Activated CD4-positive, alpha-beta T cell treated with anti-CD3 and anti-CD28 coated beads, Interleukin-2, amount 50 U/mL, for 4 hours (primary cell): ENCODE measurements around the gene RBM45.

ENCODE experiments used
- DNase-seq, 2 experiments: peaks; one replicate each; pipeline ENCODE4 v3.0.0-alpha.2; 2020

Gene RBM45

DNA sequence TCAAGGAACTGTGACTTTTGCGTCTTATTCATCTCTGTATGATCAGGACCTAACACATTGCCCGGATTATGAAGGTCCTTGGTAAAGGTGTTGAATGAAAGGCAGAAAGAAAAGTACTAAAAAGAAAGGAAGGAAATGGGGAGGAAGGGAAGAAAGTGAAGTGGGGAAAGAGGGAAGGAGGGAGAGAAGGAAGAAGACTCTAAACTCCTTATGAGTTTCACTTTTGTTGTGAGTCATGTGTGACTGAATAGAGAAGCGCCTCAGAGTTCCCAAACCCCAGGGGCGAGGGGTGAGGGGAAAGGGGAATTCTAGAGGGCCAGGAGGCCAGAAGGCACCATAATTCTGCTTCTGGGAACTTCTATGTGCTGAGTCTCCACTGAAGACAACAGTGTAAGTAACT lies 51.2 kb downstream of the RBM45 start:
- no peak for DNase-seq

DNA sequence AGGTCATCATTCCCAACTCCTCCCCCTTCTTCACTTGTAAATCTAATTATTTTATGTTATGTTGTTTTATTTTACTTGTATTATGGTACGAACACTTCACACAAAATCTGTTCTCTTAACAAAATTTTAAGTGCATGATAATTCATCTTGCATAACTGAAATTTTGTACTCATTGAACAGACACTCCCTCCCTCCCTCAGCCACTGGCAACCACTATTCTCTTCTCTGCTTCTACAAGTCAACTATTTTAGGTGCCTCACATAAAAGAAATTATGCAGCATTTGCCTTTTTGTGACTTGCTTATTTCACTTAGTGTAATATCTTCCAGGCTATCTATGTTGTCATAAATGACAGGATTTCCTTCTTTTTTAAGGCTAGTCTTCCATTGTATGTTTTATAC lies 51.7 kb downstream of the RBM45 start:
- no peak for DNase-seq

DNA sequence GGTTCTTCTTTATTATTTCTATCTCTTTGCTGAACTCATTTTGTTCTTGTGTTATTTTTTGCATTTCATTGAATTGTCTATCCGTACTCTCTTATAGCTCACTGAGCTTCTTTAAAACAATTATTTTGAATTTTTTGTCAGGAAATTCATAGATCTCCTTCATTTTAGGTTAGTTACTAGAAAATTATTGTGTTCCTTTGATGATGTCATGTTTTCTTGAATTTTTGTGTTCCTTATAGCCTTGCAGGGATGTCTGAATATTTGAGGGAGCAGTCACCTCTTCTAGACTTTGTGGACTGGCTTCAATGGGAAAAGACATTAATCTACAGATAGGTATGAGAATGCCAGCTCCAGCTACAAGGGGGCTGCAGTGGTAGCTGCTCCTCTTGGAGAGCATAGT lies 61.4 kb downstream of the RBM45 start:
- DNase-seq: no peak

DNA sequence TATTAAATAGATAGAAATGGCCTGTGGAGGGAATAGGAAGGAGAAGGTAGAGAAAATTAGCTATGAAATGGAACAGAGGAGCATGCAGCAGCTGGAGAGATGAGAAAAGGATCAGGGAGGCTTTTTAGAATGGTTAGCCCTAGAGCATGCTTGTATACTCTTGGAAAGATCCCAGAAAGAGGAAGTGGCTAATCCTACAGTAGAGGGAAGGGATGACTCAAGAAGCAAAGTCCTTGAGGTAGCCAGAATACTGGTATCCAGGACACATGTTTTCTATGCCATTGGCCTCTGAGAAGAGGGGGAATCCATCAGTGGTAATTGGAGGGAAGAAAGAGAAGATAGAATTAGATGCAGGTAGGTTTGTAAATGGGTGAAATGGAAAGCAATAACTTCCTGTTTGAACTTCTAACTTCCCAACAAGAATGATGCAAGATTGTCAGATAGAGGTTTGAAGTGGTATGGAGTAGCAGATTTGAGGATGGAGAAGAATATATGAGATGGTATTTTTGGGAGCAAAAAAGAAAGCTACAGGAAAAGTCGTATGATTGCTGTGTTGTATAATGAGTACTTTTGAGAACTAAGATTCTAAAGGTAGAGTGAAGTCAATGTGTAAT lies 64.9 kb downstream of the RBM45 start:
- no peak for DNase-seq
